Right lung (tissue), 5 donors: ENCODE results near the gene PPOX. TPM values are rescaled to one million over a fixed set of nuclear protein-coding genes. Genes with fewer than 3 reads are reported as not detected.

ENCODE experiments used
- DNase-seq, 2 donors: peaks; one replicate each; pipeline ENCODE4 v3.0.0-alpha.2; 2013
- polyA plus RNA-seq, 5 donors: library from polyadenylated mRNA; unstranded; fragments of 120-200 nt; gene quantifications; one replicate each; pipeline versions ENCODE4 v1.2.1 to v1.2.3, GENCODE V29; 2013; ENCODE audit warnings: inconsistent platforms in 1 of 5, low replicate concordance in 1 of 5; ENCODE audit not compliant: insufficient read length in 5 of 5, insufficient read depth in 1 of 5

PPOX gene
- polyA plus RNA-seq, 5 donors = 39.9 to 59.3 (median 45.1) TPM

DNA sequence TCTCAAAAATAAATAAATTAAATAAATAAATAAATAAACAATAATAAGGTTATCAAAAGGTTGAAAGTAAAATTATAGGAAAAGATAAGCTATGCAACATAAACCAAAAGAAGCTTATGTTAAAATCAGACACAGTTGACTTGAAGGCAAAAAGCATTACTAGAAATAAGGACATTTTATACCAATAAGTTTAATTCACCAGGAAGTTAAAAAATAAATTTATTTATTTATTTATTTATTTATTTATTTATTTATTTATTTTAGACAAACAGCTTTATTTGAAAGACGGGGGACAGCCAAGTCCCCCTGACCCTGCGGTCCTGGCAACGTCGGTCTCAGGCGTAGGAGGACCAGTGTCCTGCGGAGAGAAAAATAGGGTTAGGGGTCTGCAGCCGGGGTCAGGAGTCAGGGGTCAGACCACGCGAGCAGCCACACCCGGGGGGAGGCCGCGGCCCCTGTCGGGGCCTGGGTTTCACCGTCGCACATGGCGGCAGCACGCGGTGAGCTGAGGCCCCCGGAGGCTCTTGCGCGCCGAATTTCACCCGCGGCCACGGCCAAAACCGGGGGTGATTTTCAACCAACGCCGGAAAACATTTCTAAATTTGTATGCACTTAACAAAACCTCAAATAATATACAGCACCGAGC lies 25.3 kb upstream of the PPOX start:
- DNase-seq = no peak

DNA sequence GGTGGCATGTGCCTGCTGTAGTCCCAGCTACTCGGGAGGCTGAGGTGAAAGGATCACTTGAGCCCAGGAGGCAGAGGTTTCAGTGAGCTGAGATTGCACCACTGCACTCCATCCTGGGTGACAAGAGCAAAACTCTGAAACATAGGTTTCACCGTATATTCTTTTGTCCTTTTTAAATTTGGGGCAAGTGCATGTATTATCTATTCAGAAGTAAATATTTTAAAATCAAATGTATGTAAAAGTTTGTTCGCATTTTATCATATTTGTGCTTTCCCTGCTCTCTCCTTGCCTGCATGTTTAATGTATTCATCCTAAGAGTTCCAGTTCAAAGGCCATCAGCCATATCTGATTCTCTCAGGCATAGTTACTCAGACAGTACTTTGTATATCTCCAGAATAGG lies 20.4 kb upstream of the PPOX start:
- DNase-seq = no peak

DNA sequence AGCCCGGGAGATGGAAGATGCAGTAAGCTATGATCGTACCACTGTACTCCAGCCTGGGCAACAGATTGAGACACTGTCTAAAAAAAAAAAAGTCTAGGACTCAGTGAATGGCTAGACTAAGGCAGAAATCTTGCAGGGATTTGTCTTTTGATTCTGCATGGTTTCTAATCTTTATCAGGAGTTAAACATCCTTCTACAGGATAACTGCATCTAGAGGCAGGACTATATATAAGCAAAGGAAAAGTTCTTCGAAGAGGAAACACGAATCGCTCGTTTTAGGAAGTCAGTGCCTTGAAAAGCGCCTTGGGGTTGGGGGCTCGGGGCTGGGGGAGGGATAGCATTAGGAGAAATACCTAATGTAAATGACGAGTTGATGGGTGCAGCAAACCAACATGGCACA lies 13.1 kb upstream of the PPOX start:
- no peak for DNase-seq

DNA sequence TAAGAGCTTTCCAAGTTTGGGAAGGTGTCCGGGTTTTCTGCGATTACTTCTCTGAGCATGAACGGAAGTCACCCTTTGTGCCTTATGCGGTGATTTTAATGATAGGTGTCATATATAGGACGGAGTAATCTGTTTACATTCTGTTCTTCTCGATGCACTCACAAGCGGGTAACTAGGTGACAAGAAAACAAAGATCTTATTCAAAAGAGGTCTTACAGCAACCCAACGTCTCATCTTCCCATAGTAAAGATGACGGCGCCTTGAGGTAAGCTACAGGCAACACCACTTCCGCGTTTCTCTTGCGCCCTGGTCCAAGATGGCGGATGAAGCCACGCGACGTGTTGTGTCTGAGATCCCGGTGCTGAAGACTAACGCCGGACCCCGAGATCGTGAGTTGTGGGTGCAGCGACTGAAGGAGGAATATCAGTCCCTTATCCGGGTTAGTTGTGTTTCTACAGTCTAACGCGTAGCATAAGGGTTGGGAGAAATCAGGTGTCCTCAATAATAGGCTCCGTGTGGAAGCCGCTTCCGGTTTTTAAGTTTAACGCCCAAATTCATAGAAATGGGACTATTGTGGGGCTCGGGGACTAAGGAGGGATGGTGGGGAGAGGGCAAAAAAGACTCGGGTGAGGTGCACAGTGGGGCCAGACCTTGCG lies 12.4 kb upstream of the PPOX start, which contains the start of gene UFC1:
Gene UFC1 (plus strand): TSS at position 297 of the 656 bp plus-strand sequence. CDS start 20 bp downstream, at position 317.
- DNase-seq = peak; percentile 89

DNA sequence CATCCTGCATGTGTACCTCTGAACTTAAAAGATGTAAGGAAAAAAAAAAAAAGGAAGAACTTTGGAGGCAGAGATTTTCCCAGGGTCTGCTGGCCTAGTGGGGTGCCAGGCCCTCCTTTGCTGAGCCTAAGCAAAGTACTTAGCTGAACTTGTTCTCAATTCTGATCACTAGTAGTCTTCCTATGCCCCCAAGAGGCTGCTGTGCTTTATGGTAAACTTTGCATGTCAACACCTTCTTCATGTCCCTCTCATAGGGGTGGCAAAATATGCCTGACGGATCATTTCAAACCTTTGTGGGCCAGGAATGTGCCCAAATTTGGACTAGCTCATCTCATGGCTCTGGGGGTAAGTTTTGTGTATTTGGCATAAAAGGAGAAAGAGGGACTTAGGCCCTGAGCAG lies 8.4 kb upstream of the PPOX start:
- DNase-seq = no peak

DNA sequence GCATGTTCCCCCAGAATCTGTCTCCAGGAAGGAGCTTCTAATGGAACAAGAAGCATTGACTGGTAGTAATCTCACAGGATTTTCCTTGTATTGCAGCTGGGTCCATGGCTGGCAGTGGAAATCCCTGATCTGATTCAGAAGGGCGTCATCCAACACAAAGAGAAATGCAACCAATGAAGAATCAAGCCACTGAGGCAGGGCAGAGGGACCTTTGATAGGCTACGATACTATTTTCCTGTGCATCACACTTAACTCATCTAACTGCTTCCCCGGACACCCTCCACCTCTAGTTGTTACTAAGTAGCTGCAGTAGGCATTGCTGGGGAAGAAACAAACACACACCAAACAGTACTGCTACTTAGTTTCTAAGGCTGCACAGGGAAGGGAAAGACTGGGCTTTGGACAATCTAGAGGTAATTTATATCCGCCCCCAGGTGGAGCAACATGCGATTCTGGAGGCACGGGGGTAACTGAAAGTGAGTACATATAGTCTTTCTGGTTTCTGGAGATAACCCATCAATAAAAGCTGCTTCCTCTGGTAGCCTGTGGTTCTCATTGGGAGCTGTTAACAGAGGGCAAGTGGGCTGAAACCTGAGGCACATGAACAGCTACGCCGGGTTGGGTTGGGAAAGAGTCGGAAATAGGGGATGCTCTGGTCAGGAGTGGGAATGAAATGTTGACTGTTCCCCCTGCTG lies 7.8 kb upstream of the PPOX start:
- DNase-seq = no peak

DNA sequence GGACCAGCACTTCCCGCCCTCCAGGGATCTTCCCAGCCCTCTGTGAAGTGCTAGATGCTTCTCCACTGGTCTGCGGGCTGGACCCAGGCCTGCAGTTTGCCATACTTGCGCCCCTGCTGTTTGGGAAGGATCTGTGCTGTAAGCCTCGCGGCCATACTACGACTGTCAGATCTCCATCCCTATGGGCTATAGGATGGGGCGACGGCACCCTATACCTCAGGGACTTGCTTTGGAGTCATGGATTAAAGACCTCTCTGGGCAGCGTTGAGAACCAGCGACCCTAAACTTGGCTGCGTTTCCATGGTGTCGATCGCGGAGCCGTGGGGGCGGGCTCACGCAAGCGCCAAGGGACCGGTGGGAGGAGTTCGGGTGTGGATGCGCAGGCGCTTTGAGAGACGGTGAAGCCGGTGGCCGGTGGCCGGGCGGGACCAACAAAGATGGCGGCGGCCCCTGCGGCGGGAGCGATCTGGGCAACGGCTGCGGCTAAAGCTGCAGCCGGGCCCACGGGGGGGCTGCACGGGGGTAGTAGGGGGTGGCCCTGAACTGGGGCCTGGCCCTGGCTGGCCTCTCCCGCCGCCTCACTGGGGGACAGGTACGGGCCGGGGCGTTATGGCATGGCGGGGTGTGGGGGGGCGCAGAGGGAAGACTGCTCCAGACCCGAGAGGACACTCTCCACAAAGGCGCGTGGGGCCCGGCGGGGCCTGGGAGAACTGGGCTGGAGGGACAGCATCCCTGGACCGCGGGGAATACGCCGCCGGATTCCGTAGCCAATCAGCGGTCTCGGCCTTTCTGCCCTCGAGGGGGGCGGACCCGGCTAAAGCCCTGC lies 6.9 kb upstream of the PPOX start, which contains the start of gene USP21:
Gene USP21 (plus strand): TSS at position 414 of the 826 bp plus-strand sequence. CDS start 1,141 bp downstream, outside the sequence.
- DNase-seq = peak; percentile 90 to 92

DNA sequence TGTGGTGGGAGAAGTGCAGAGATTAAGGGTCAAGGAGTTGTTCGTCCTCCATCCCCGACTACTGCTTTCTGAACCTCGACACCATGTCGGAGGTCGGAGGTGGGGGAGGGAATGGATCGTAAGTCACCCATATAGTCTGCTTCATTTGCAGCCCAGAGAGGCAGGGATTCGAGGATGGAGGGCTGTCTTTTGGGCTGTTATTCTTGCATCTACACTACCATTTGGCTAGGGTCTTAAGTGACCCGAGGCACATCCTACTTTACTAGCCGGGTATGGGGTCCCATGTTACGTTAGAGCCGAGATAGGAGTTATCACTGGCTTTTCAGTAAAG lies 6.3 kb upstream of the PPOX start:
- no peak for DNase-seq

DNA sequence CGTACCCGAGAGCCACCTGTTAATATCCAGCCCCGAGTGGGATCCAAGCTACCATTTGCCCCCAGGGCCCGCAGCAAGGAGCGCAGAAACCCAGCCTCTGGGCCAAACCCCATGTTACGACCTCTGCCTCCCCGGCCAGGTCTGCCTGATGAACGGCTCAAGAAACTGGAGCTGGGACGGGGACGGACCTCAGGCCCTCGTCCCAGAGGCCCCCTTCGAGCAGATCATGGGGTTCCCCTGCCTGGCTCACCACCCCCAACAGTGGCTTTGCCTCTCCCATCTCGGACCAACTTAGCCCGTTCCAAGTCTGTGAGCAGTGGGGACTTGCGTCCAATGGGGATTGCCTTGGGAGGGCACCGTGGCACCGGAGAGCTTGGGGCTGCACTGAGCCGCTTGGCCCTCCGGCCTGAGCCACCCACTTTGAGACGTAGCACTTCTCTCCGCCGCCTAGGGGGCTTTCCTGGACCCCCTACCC lies 5.5 kb upstream of the PPOX start:
- no peak for DNase-seq

DNA sequence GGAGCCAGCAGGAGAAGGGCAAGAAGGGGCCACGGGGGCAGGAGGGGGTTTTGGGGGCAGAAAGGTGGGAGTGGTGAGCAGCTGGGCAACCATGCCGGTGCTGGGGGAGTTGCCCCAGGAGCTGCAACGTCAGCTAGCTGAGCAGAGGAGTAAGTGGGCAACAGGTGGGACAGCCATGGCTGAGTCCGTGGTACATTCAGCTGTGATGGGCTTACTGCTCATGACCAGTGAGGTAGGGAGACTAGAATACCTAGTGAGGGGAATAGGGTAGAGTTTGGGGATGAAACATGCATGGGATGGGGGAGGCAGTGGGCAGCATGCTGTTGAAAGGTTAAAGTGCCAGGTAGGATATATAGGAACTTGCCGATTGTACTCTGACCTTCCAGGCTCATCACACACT lies 4.6 kb upstream of the PPOX start:
- no peak for DNase-seq

DNA sequence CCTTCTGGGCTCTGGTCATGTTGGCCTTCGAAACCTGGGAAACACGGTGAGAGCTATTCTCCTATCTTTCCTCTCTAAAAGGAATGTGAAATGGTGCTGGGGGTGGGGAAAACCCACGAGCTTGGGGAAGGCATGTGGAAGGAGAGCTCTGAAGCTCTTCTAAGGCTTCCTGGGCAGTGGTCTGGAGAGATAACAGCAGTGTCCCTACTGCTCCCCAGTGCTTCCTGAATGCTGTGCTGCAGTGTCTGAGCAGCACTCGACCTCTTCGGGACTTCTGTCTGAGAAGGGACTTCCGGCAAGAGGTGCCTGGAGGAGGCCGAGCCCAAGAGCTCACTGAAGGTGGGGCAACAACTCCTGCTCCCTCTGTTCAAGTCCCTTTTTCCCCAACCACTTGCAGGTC lies 4.2 kb upstream of the PPOX start:
- no peak for DNase-seq

DNA sequence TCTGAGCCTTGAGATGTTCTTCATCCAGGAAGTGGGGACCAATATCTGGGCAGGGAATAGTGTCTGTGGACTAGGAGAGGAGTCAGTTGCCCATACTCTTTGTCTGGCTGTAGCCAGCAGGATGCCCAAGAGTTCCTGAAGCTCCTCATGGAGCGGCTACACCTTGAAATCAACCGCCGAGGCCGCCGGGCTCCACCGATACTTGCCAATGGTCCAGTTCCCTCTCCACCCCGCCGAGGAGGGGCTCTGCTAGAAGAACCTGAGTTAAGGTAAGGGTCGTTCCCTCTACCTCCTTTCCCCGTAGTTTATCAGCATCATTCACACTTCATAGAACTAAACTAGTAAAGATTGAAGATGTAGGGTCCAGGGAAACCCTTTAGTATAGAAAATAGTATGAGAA lies 3.4 kb upstream of the PPOX start:
- DNase-seq = no peak

DNA sequence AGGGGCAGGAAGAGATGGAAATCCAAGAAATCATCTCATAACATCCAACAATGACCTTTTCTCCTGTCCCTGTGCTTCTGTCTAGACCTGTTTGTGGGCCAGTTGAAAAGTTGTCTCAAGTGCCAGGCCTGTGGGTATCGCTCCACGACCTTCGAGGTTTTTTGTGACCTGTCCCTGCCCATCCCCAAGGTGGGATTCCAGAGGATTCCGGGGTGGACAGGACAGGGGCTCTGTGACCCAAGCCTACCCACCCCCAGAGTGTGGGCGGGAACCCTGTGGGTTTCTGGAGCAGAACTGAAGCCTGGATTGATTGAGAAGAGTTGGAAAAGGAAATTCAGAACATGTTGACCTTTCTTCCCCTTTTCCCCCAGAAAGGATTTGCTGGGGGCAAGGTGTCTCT lies 2.4 kb upstream of the PPOX start:
- DNase-seq = no peak

DNA sequence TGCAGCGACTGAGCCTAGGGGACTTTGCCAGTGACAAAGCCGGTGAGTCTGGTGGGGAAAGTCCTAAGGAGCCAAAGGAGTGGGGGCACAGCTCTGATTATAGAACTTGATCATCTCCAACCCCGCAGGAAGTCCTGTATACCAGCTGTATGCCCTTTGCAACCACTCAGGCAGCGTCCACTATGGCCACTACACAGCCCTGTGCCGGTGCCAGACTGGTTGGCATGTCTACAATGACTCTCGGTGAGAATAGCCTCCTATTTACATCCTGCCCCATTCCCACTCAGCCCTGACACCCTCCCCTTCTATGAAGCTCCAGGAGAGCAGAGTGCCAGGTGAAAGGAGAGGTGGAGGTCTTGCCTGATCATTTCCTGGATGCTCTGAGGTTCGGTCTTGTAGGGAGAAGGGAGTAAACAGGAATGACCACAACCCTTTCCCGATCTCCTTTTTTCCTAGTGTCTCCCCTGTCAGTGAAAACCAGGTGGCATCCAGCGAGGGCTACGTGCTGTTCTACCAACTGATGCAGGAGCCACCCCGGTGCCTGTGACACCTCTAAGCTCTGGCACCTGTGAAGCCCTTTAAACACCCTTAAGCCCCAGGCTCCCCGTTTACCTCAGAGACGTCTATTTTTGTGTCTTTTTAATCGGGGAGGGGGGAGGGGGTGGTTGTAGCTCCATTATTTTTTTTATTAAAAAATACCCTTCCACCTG lies 1.2 kb upstream of the PPOX start:
- DNase-seq = no peak

DNA sequence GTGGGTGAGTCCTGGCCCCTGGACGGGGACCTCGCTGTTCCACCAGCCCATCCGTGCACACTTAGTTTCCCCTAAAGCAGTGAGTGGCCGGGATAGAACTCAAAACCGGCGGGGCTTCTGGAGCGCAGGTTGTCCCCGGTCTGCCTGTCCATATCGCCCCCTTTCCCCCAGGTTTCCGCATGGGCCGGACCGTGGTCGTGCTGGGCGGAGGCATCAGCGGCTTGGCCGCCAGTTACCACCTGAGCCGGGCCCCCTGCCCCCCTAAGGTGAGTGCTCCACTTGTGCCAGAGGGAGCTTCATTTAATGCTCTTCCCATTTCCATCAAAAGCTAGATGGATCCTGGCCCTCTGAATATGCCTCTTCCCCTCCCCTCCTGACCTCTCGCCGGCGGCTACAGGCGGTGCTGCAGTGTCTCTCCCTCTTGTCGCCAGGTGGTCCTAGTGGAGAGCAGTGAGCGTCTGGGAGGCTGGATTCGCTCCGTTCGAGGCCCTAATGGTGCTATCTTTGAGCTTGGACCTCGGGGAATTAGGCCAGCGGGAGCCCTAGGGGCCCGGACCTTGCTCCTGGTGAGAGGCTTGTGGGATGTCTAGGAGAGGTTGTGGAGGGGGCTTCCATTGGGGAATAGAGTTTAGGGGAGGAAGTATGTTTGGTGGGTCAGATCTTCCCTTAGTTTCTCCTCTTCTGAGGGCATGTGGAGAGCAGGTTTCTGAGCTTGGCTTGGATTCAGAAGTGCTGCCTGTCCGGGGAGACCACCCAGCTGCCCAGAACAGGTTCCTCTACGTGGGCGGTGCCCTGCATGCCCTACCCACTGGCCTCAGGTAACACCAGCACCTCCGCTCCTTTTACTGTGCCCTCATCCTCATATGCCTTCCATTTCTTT lies 683 bp downstream of the PPOX start:
- DNase-seq = no peak

DNA sequence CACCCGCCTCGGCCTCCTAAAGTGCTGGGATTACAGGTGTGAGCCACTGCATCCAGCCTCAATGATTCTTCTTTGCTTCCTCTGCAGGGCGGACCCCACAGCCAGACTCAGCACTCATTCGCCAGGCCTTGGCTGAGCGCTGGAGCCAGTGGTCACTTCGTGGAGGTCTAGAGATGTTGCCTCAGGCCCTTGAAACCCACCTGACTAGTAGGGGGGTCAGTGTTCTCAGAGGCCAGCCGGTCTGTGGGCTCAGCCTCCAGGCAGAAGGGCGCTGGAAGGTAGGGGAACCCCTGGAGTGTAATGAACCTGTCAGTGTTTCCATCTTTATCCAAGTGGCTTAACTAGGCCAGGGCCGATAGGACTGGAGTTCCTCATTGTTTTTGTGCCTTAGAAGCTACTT lies 2.7 kb downstream of the PPOX start:
- no peak for DNase-seq

DNA sequence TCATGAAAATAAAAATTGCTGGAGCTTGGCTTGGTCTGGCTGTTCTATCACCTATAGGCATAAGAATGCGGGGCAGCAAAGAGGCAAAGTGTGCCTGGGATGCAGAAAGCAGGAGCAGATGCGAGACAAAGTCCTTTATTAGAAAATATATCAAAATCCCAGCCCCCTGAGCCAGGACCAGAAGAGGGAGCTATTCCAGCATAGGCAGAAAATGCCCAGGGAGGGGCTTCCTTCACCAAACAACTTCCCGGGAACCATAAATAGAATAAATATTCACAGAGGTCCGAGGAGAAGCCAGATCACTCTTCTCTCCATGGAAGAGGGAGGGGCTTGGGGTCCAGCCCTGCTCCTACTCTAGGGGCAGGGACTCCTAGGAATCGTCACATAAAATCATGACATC lies 5.0 kb downstream of the PPOX start:
- no peak for DNase-seq

DNA sequence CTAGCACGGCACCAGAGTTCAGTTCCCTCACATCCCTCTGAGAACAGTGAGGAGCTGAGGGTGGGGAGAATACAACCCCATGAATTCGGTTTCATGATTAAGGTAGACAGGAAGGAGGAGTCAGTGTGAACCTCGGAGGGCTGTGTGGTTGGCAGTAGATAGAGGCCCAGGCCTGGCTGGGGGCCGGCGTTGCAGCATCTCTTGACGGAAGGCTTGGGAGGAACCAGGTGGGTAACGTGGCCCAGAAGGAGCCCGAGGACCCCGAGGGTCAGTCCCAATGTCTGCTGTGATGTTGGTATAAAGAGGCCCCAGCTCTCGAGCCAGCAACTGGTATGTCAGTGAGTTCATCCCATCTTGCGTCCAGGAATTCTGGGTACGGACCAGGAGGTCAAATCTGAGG lies 5.5 kb downstream of the PPOX start:
- no peak for DNase-seq

DNA sequence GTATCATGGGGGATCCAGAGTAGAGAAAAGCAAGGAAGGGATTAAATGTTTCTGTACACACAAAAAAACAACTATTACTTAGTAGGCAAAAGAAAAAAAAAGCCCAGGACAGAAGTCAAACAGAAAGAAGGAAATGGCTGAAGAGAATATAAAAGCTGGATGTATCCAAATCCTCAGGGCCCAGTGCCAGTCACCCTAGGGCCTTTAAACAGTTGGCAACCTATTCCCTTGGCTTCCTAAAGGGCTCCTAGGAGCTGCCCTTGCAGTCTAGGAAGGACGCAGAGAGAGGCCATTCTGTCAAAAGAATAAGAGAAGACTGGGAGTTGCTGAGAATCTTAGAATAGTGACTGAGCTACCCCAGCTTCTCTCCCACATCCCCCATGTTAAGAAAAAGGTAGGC lies 6.1 kb downstream of the PPOX start:
- DNase-seq = no peak

DNA sequence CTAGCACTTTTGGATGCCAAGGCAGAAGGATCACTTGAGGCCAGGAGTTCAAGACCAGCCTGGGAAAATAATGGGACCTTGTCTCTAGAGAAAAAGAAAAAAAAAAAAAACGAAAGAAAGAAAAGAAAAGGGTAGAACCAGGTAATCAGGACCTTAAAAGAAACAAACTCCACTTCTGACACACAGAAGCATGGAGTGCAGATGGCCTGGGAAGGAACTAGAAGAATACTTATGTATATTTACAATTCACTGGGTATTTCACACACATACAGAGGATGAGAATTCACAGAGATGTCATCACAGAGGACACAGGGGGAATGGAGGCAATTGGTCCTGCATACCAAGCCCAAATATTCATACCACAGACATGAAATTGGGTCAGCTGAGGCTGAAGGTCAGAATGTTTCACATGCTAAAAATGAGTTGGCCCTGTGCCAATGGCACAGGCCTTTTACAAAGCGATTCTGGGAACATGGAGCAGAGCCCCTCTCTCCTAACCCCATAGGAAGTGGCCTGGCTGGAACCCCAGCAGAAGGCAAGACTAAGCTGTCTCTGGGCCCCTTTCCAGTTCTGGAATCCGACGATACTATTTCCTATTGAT lies 6.7 kb downstream of the PPOX start:
- DNase-seq = no peak
